ENCODE results near the gene DPYSL4.
A peak's percentile ranks its signal among the peaks of the same experiment; 100 is the strongest.
"Not testable (repeated sequence)": the region's sequence is repeated elsewhere in the genome, so short reads cannot be mapped to it uniquely, and the experiment has no call there.

DPYSL4 gene

DNA sequence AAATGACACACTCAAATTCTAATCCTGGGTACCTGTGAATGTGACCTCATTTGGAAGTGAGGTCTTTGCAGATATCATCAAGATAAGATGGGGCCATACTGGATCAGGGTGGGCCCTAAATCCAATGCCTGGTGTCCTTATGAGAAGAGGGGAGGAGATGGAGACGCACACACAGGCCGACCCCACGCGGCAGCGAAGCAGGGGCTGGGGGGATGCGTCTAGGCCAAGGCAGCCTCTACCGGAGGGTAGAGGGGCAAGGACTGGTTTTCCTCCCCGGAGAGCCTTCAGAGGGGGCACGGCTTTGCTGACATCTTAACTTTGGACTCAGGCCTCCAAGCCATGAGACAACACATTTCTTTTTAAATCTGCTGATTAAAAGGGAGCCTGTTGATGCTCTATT, 33.3 kb downstream of the DPYSL4 start:
- no peak for DNase-seq
- intact Hi-C loops (cut with DNase I): loop anchor here (5.0 kb wide), 2 partner anchors 112 to 417 kb away; partner anchors contain the start of gene LRRC27

DNA sequence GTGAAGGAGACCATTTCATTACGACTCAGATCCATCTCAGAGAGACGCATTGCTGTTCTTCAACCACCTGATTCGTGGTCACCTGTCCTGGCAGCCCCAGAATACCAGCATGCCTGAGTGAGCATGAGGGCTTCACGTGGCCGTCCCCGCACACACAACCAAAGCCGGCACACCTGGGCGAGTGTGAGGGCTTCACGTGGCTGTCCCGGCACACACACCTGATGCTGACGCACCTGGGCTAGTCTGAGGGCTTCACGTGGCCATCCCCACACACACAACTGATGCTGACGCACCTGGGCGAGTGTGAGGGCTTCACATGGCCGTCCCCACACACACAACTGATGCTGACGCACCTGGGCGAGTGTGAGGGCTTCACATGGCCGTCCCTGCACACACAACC, 34.2 kb downstream of the DPYSL4 start:
- DNase-seq: not testable (repeated sequence)
- intact Hi-C loops (cut with DNase I): loop anchor here (5.0 kb wide), 2 partner anchors 111 to 416 kb away; partner anchors contain the start of gene LRRC27

DNA sequence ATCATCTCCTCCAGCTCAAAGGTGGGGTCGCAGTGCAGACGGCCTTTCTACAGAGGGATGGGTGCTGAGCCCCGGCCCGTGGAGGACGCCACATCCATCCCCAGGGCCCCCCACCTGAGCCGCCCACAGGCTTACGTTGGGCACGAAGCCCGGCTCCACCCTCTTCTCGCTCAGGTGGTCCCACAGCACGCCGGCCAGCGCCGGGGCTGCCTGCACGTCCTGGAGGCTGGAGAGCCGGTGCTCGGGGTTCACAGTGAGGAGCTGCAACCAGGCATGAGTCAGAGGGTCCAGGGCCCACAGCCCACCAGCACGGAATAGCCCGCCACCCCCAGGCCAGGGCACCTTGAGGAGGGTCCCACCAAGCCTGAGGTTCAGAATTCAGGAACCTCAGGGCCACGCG, 36.0 kb downstream of the DPYSL4 start:
- intact Hi-C loops (cut with DNase I): loop anchor here (1.0 to 5.0 kb wide), 4 partner anchors 110 to 415 kb away; partner anchors contain the start of gene LRRC27
- DNase-seq: no peak

DNA sequence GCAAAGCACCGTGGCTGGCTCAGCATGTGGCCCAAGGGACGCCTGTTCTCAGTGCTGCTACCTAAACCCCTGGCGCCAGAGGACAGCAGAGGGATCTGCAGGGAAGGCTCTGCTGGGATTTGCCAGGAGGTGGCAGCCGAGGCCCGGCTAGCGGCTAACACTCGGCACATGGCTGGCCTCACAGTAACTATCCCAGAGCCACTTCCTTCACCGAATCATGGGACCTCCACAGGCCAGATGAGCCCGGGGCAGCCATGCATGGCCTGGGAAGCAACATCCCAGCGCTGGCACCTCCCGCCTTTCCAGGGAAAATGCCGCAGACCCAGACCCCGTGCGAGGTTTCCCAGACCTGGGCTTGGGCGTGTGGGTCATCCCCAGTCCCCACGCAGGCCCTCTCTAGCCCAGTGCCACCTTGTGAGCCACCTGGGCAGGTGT, 36.4 kb downstream of the DPYSL4 start:
- intact Hi-C loops (cut with DNase I): loop anchor here (1.0 to 5.0 kb wide), 4 partner anchors 109 to 414 kb away; partner anchors contain the start of gene LRRC27
- peak; percentile 76 to 98 (median 88) for DNase-seq

DNA sequence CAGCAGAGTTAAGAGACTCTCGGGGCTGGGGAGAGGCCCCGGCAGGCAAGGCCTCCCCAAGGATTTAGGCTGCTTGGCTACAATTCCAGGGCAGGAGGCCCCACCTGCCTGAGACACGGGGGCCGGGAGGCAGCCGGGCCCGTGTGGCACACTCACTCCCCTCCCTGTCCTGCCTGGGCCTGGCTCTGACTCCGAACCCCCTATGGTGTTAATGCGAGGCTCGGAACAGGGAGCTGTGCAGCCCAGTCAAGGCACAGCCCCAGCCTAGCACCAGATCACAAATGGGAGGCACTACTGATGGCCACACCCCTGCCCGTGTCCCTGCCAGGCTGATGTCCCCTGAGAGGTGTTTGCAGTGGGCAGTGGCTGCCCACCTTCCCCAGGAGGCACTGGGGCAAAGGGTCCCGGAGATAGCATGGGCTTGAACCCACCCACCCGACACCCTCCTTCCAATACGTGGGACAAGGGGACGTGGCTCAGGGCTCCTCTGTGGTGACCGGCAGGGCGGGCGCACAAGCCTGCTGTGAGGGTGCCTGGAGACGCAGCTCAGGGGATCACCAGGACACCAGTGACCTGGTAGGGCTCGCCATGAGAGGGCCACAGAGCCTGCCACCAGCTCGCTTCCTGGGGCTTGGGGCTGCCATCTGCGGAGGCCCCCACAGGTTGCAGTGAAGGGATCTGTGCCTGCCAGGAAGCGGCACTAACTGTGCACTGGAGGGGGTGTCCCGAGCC, 37.0 kb downstream of the DPYSL4 start:
- no peak for DNase-seq
- intact Hi-C loops (cut with DNase I): loop anchor here (1.0 to 5.0 kb wide), 4 partner anchors 109 to 414 kb away; partner anchors contain the start of gene LRRC27

DNA sequence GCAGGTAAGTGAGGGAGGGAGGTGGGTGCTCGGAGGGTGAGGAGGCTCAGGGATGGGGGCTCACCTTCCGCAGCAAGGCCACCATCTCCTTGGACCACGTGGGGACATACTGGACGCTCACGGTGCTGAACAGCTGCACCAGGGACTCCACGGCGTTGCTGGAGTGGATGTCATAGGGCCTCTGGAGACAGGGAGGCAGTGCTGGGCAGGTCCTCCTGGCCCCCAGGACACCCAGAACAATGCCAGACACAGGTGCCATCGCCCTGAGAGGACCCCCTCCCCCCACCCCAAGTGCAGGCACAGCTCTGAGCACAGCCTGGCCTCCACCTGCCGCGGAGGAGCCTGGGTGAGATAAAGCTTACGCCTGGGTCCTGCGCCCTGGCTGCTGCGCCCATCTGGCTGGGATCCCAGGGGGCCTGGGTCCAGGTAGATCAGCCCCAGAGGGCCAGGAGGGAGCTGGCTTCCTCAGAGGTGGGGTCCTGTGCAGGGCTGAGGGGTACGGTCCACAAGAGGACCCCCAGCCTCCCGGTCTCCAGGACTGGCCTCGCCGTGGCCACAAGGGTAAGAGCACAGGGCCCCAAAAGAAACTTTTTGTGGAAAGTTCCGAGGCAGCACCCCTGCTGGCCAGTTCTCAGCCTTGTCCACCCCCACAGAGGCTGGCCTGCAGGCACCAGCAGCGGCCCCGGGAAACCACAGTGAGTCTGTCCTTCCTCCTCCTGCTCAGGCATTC, 37.8 kb downstream of the DPYSL4 start:
- no peak for DNase-seq
- intact Hi-C loops (cut with DNase I): loop anchor here (5.0 kb wide), 2 partner anchors 108 to 413 kb away; partner anchors contain the start of gene LRRC27

DNA sequence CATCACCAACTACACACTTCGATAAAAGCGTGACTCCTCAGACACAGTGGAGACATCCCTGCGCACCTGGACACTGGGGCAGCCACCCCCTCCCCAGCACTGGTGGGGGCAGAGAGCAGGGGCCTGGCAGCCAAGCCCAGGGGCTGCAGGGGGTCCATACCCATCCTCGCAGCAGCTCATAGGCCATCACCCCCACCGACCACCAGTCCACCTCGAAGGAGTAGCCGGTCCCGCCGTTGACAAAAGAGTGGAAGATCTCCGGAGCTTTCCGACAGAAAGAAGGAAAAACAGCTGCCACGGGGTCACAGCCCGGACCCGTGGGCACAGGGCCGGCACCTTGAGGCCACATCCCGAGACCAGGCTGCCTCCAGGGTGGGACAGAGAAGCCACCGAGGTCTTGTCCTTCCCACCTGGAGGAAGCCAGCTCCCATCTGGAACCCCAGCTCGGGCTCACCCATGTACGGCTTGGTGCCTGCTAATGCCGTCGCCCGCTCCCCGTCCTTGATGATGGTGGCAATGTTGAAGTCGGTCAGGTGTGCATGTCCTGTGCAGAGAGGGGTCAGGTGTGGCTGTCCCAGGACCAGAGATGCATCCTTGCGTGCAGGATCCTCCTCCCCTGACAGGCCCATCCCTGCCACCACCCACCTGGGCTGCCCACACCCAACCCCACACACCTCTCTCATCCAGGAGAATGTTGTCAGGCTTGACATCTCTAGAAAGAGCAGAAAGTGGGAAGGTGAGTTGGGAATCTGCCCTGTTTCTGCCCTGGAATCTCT, 38.5 kb downstream of the DPYSL4 start:
- intact Hi-C loops (cut with DNase I): no loop called here
- no peak for DNase-seq

DNA sequence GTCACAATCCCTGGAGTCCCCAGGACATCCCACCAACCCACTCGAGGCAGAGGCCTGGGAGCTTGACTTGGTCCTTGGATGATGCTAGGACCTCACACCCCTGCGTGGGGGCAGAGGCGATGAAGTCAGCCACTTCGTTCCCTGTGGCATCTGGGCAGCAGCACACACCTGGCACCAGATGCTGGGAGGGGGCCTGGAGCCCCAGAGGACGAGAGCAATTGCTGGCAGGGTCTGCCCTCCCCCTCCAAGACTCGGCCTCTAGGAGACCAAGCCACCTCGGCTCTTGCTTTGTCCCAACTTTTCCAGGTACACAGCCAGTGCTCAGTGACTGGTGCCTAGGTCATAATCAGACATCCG, 39.1 kb downstream of the DPYSL4 start:
- intact Hi-C loops (cut with DNase I): no loop called here
- no peak for DNase-seq

DNA sequence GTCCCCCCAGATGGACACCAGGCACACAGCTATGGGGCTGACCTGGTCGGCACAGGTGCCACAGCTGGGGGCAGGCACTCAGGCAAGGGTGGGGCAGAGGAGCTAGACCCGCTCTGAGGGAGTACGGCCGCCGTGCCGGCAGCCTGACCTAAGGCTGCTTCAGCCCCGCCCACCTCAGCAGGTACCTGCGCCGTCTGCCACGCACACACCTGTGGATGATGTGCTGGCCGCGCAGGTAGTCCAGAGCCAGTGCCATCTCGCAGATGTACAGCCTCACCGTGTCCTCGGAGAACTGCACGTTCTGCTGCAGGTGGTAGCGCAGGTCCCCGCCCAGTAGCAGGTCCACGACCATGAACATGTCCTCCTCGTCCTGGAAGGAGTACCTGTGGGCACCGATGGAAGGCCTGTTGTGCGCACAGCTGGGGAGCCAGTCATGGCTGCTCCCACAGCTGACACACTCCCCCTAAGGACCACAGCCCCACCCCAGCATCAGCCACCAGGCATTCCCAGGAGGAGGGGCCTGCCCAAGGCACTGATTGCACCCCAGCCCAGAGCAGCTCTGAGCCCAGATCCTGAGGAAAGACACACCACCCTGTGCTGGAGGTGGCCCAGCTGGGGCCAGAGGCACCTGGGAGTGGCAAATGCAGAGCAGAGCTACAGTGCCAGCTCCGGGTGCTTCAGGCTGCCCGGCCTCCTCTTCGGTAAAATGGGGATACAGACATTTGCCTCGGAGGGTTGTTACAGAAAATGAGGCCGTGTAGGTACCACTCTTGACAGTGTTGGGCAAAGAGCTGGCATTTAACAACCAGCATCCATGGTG, 40.0 kb downstream of the DPYSL4 start:
- intact Hi-C loops (cut with DNase I): no loop called here
- no peak for DNase-seq

DNA sequence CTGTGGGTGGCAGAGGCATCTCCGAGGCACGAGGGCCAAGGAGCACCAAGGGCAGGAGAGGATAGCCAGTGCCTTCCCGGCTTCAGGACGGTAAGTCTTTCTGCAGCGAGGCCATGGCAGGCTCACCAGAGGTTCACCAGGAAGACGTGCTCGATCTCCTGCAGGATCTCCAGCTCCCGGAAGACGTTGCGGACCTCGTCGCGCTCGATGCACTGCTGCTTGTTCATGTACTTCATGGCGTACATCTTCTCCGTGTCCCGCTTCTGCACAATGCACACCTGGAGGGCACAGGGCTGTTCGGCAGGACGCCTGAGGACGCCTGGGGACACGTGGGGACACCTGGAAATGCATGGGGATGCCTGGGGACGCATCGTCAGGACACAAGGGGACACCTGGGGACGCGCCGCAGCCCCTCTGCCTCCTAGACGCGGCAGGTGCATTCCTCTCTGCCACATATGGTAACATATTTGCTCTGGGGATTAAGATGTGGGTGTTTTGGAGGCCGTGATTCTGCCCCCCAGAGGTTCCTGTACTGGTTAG, 41.2 kb downstream of the DPYSL4 start:
- DNase-seq: no peak

DNA sequence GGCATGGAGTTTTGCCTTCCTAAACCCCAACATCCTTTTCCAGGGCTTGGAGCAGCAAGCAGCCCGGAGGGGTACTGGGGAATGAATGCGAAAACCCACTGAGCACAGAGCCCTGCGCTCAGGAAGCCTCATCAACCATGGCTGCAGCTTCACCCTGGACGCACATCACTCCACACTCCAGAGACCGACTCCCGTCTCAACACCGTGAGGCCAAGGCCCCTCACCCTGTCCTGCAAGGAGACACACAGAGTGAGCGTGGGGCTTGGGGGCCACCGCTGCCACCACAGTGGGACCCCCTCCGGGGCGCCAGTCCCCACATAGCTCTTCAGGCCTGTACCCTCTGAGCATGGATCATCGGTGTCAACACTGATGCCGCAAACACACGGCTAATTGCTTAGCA, 41.9 kb downstream of the DPYSL4 start:
- DNase-seq: no peak
- intact Hi-C loops (cut with DNase I): no loop called here

More for the DNA sequence above, 41.2 kb downstream of the DPYSL4 start:
- intact Hi-C loops (cut with DNase I): no loop called here

DNA sequence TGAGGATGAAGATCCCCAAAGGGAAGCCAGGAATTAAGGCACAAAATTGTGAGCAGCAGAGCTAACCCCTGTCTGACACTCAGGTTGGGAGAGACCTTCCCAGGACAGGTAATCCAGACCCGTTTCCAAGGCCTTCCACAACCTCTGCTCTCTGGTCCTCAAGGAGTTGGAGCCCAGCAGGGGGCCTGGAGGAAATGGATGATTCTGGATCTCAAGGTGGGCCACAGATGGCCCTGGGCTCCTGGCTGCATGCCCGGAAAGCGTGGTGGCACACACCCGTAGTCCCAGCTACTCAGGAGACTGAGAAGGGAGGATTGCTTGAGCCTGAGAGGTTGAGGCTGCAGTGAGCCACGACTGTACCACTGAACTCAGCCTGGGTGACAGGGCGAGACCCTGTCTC, 42.3 kb downstream of the DPYSL4 start:
- no peak for DNase-seq
- intact Hi-C loops (cut with DNase I): no loop called here

DNA sequence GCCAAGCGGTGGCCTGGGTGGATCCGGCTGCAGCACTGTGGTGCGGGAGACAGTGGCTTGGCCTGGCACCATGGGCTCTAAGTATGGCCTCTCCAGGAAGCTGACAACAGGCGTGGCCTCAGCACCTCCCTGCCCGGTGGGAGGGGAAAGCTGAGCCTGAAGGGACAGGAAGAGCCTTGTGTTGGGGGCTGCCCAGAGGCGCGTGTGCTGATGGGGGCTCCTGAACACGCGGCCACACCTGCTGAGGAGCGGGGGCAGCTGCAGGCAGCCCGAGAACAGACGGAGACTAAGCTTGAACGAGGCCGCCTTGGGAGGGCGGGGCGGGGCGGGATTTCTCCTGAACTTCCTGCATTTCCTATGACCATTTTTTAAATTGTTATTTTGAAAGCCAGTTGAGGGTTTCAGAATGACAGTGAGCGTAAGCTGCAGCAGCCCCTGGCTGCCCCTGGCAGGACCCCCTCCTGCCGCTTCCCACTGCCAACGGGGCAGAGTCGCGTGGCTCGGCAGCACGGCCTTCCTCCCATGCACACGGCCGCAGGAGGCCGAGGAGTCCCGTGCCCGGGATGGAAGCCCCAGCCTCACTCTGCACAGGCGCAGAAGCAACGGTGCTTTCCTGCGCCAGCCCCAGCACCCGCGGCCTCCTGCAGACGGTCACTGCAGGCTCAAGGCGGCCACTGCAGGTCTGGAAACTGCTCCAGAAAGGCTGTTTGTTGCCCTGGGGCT, 43.2 kb downstream of the DPYSL4 start:
- DNase-seq: no peak
- intact Hi-C loops (cut with DNase I): no loop called here

DNA sequence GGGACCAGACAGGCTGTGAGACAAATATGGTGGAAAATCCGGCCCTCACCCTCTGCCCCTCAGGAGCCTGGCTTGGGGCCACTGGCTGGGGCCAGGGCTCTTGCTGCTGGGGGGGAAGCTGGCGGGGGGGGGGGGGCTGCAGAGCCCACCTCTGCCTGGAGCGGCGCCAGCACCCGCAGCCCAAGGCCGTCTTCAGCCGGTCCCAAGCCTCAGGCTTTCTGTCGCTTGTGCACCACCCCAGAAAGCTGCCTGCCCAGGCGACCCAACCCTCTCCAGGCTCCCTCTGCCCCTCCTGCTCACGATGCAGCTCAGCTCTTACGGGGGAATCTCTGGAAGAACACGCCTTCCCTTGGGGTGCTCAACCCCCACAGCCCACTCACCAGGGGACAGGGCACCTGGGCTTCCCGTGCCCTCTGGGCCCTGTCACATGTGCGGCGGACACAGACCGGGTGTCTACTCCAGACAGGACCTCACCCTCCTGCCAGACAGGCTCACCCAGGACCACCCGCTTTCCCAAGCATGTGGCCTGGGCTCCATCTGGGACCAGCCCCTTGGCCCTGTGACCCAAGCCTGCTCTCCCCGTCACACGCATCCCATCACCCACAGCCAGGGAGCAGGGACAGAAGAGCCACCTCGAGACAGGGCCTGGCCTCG, 43.9 kb downstream of the DPYSL4 start:
- intact Hi-C loops (cut with DNase I): no loop called here
- DNase-seq: no peak

DNA sequence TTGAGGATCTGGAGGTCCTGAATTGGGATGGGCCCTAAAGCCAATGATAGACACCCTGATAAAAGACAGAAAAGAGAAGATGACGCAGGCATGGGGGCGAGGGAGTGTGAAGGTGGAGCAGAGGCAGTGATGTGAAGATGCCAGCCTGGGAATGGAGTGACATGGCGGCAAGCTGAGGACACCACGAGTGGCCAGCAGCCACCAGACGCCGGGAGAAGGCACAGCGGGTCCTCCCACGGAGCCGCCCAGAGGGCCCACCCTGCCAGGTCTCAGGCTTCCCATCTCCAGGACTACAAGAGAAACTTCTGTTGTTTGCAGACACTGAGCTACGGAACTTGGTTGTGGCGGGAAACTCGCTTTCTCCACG, 44.9 kb downstream of the DPYSL4 start:
- intact Hi-C loops (cut with DNase I): no loop called here
- no peak for DNase-seq

DNA sequence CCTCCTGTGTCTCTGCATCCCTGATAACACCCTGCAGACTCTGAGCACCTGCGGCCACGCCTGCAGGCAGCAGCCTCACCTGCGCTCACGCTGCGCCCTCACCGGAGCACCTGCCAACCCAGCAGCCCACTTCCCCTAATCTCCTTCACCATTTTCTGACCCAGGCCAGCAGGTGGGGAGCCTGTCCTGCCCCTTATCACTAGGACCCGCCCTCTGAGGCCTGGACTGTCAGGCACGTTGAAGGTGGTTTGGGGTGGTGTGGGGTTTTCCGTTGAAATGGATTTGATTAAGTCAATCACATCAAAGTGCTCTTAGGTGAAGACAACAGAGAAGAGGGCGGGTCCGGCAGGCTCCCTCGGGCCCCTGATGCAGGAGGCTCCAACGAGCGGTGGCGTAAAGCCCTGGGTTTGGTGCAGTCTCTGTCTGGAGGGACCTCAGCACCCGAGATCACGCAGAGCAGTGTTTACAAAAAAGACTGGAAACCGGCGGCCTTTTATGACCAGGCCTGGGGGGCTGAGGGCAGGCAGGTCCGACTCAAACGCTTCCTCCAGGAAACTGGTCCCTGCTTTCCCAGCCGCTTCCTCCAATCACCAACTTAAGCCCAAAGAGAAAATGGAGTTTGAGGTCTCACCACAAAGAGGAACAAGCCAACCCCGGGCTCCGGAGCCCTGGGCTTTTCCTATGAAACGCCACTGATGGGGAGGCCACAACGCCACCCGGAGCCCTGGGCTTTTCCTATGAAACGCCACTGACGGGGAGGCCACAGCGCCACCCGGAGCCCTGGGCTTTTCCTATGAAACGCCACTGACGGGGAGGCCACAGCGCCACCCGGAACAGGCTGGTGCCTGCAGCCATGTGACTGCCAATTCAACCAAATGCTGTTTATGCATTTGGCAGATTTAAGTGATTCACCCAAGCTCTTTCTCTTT, 45.5 kb downstream of the DPYSL4 start:
- peak in 7 of 10 donors; percentile 34 to 94 (median 65) for DNase-seq
- intact Hi-C loops (cut with DNase I): no loop called here

DNA sequence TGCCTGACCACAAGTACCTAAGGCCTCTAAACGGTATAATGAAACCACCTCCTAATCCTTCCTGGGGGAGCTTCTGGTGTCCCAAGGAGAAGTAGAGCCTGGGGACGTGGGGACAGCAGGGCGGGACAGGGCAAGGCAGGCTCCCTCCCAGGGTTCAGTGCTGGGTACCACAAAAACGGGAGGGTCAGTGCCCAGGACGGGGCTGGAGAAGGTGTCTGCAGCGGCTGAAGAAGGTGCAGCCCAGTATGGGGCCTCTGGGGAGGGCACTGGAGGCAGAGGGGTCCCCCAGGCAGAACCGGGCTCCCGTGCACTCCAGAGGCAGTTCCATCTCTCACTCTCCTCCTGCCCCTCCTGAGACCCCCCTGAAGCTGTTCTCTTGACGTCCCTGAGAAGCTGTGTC, 46.2 kb downstream of the DPYSL4 start:
- no peak for DNase-seq
- intact Hi-C loops (cut with DNase I): no loop called here
